ENCODE data around the gene TMEM238L. TPM values are rescaled to one million over a fixed set of nuclear protein-coding genes. Genes with fewer than 3 reads are reported as not detected.

Gene TMEM238L
- total and polyA plus RNA-seq, 2 of the 8 experiments (the other 6 are each of a cell fraction or from before 2014, with no cell fraction given): not detected

DNA sequence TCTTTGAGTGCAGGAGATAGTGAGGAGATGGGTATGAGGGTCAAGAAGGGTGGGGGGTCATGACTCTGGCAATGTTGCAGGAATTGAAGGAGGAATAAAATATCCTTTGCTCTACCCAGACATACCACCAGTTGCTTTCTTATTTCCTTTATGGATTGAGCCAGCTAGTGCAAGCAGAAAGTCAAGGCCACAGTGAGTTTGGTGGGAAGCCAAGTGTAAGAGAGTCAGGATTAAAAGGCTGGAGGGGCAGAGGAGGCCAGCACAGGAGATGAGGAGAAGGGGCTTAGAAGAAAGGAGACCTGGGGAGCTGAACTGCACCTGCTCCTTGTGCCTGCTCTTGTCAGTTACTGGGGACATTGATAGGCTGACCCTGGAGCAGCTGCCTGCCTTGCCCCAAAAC is 17.9 kb upstream of the TMEM238L start:
- TF ChIP-seq YY1 (IDR thresholded peaks at IDR 0.05; ENCODE audit: low read depth, low read length) (no peak), EZH2 (IDR thresholded peaks at IDR 0.05; ENCODE audit: low read depth, low read length, severe bottlenecking) (no peak)

More for the DNA sequence above, 17.9 kb upstream of the TMEM238L start:
- Histone ChIP-seq H2BK120ac (replicated peaks; ENCODE audit: low read depth, low read length) (no peak overlapping the region), H3K27ac (ENCODE audit: low read depth, low read length) (no peak overlapping the region), H2BK15ac (ENCODE audit: low read length) (no peak overlapping the region), H4K91ac (replicated peaks; ENCODE audit: insufficient read length, low read length) (no peak overlapping the region), H2AFZ (ENCODE audit: low read length) (no peak overlapping the region), H4K8ac (ENCODE audit: extremely low read depth, insufficient read depth, low read length) (no peak overlapping the region), H3K27me3 (replicated peaks in 1 of 4; ENCODE audit: control insufficient read depth in 3 of 4, extremely low read depth in 1 of 4, insufficient read depth in 3 of 4, low read length in 3 of 4) (no peaks in the 10 kb centered on the region), H3K4ac (replicated peaks; ENCODE audit: insufficient read length, low read depth, low read length) (no peak overlapping the region), H3K23me2 (ENCODE audit: low read depth, low read length) (no peaks in the 10 kb centered on the region), H3K79me1 (ENCODE audit: low read depth, low read length) (no peaks in the 10 kb centered on the region), H3K79me2 (ENCODE audit: control insufficient read depth in 1 of 2, insufficient read depth in 2 of 2, low read length in 2 of 2) (no peaks in the 10 kb centered on the region), H3K9me3 (ENCODE audit: insufficient read depth in 2 of 2, low read depth in 1 of 2, low read length in 1 of 2) (no peaks in the 10 kb centered on the region), H3K14ac (ENCODE audit: insufficient read length) (no peak overlapping the region), H3K4me3 (ENCODE audit: extremely low read depth in 1 of 4, insufficient read depth in 2 of 4, low read depth in 3 of 4, low read length in 4 of 4) (no peak overlapping the region), H2BK5ac (ENCODE audit: low read depth, low read length) (no peak overlapping the region), H3K9ac (replicated peaks in 1 of 4; ENCODE audit: extremely low read depth in 1 of 4, low read depth in 3 of 4, low read length in 3 of 4) (no peak overlapping the region), H2BK12ac (ENCODE audit: low read depth, low read length) (no peak overlapping the region), H4K5ac (ENCODE audit: insufficient read length, low read depth, low read length) (no peak overlapping the region), H3K18ac (ENCODE audit: extremely low read depth, low read length) (no peak overlapping the region), H2AK5ac (ENCODE audit: low read depth, low read length) (no peak overlapping the region), H3K23ac (ENCODE audit: insufficient read length) (no peak overlapping the region), H2BK20ac (ENCODE audit: low read length) (no peak overlapping the region), H3K56ac (replicated peaks; ENCODE audit: insufficient read length, low read depth, low read length) (no peak overlapping the region), H3K4me1 (replicated peaks in 1 of 4; ENCODE audit: control insufficient read depth in 3 of 4, insufficient read depth in 4 of 4, low read length in 3 of 4) (no peaks in the 10 kb centered on the region), H3K4me2 (ENCODE audit: insufficient read depth in 1 of 2, low read depth in 2 of 2, low read length in 2 of 2) (no peak overlapping the region), H3K36me3 (ENCODE audit: control insufficient read depth in 2 of 4, insufficient read depth in 4 of 4, low read length in 3 of 4) (no peaks in the 10 kb centered on the region), H4K20me1 (replicated peaks in 1 of 2; ENCODE audit: control insufficient read depth in 1 of 2, insufficient read depth in 2 of 2, low read length in 2 of 2) (no peaks in the 10 kb centered on the region)
- FAIRE-seq (no peak), DNase-seq (ENCODE audit: low read depth in 1 of 2, low spot score in 2 of 2) (no peak)
- ChIA-PET POLR2A (ENCODE audit: partially characterized antibody) (interaction anchor here (0.9 kb wide), 1 partner anchor 31 kb away, joined by 6 read pairs; no protein-coding TSS in a partner anchor), CTCF (ENCODE audit: partially characterized antibody) (interaction anchor here (0.7 to 3.0 kb wide), 8 partner anchors 8 to 172 kb away, joined by 3 to 12 read pairs (median 3); no protein-coding TSS in a partner anchor)
